Measurements from ENCODE around the gene CXXC1. TPM values are rescaled to one million over a fixed set of nuclear protein-coding genes. Genes with fewer than 3 reads are reported as not detected.
"Not testable (repeated sequence)": the region's sequence is repeated elsewhere in the genome, so short reads cannot be mapped to it uniquely, and the experiment has no call there.

The CXXC1 gene
- polyA plus RNA-seq, 1 donor (not counting 4 experiments of a cell fraction or from before 2014, with no cell fraction given) = 33.6 TPM

- Histone ChIP-seq H3K9ac (ENCODE audit: control insufficient read depth, extremely low read depth, insufficient read depth, low read length) (no peak overlapping the region), H3K9me3 (ENCODE audit: control insufficient read depth, low read depth, low read length) (no peaks in the 10 kb centered on the region), H4K20me1 (ENCODE audit: control insufficient read depth, extremely low read depth, insufficient read depth, low read length) (no peaks in the 10 kb centered on the region), H3K27ac (ENCODE audit: control insufficient read depth, insufficient read depth, low read length) (no peak overlapping the region), H3K4me2 (ENCODE audit: control insufficient read depth, extremely low read depth, insufficient read depth, low read depth, low read length) (no peak overlapping the region), H2AFZ (ENCODE audit: control insufficient read depth, low read length) (no peak overlapping the region), H3K4me3 (ENCODE audit: control insufficient read depth in 2 of 3, extremely low read depth in 1 of 3, insufficient read depth in 2 of 3, low read depth in 1 of 3, low read length in 3 of 3) (no peak overlapping the region), H3K36me3 (ENCODE audit: control insufficient read depth in 2 of 2, extremely low read depth in 1 of 2, insufficient read depth in 2 of 2, low read length in 2 of 2) (no peaks in the 10 kb centered on the region), H3K4me1 (ENCODE audit: control insufficient read depth, extremely low read depth, insufficient read depth, low read length) (no peaks in the 10 kb centered on the region), H3K27me3 (ENCODE audit: control insufficient read depth, extremely low read depth, insufficient read depth, low read length) (no peaks in the 10 kb centered on the region), H3K79me2 (ENCODE audit: control insufficient read depth, insufficient read depth, low read length) (no peaks in the 10 kb centered on the region), H3K9me1 (ENCODE audit: control insufficient read depth, extremely low read depth, insufficient read depth, low read length) (no peaks in the 10 kb centered on the region)
- DNase-seq (ENCODE audit: low read depth, low spot score) = no peak
- TF ChIP-seq EZH2 (IDR thresholded peaks at IDR 0.05; ENCODE audit: low read length) = no peak
- TF ChIP-seq CTCF (optimal IDR thresholded peaks at IDR 0.05 in 1 of 3, IDR thresholded peaks at IDR 0.05 in 1 of 3, conservative IDR thresholded peaks at IDR 0.05 in 1 of 3; ENCODE audit: extremely low read depth in 1 of 3, insufficient read depth in 2 of 3, low read length in 3 of 3) = no peak
- no peak for FAIRE-seq
- dilution Hi-C loops (cut with MboI; ENCODE audit: extremely low pct_ligation_motif_present, low sequenced_read_pairs) = no loop called here
These were observed 37.9 kb downstream of the CXXC1 start for GRCh38 chr18:50249576-50249975.

- H3K9me3 ChIP-seq (ENCODE audit: control insufficient read depth, low read depth, low read length) = no peaks in the 10 kb centered on the region
- no peak overlapping the region for H3K9ac ChIP-seq (ENCODE audit: control insufficient read depth, extremely low read depth, insufficient read depth, low read length)
- H3K79me2 ChIP-seq (ENCODE audit: control insufficient read depth, insufficient read depth, low read length) = no peaks in the 10 kb centered on the region
- H3K4me2 ChIP-seq (ENCODE audit: control insufficient read depth, extremely low read depth, insufficient read depth, low read depth, low read length) = no peak overlapping the region
- dilution Hi-C loops (cut with MboI; ENCODE audit: extremely low pct_ligation_motif_present, low sequenced_read_pairs) = no loop called here
- FAIRE-seq (no peak), DNase-seq (ENCODE audit: low read depth, low spot score) (no peak)
- no peak overlapping the region for H3K27ac ChIP-seq (ENCODE audit: control insufficient read depth, insufficient read depth, low read length)
- TF ChIP-seq CTCF (optimal IDR thresholded peaks at IDR 0.05 in 1 of 3, IDR thresholded peaks at IDR 0.05 in 1 of 3, conservative IDR thresholded peaks at IDR 0.05 in 1 of 3; ENCODE audit: extremely low read depth in 1 of 3, insufficient read depth in 2 of 3, low read length in 3 of 3) (no peak), EZH2 (IDR thresholded peaks at IDR 0.05; ENCODE audit: low read length) (no peak)
- H3K9me1 ChIP-seq (ENCODE audit: control insufficient read depth, extremely low read depth, insufficient read depth, low read length) = no peaks in the 10 kb centered on the region
- H4K20me1 ChIP-seq (ENCODE audit: control insufficient read depth, extremely low read depth, insufficient read depth, low read length) = no peaks in the 10 kb centered on the region
- no peaks in the 10 kb centered on the region for H3K4me1 ChIP-seq (ENCODE audit: control insufficient read depth, extremely low read depth, insufficient read depth, low read length)
- no peaks in the 10 kb centered on the region for H3K36me3 ChIP-seq (ENCODE audit: control insufficient read depth in 2 of 2, extremely low read depth in 1 of 2, insufficient read depth in 2 of 2, low read length in 2 of 2)
- no peak overlapping the region for H3K4me3 ChIP-seq (ENCODE audit: control insufficient read depth in 2 of 3, extremely low read depth in 1 of 3, insufficient read depth in 2 of 3, low read depth in 1 of 3, low read length in 3 of 3)
- H3K27me3 ChIP-seq (ENCODE audit: control insufficient read depth, extremely low read depth, insufficient read depth, low read length) = no peaks in the 10 kb centered on the region
- H2AFZ ChIP-seq (ENCODE audit: control insufficient read depth, low read length) = no peak overlapping the region
These were observed 39.9 kb downstream of the CXXC1 start for GRCh38 chr18:50247561-50247960.

- dilution Hi-C loops (cut with MboI; ENCODE audit: extremely low pct_ligation_motif_present, low sequenced_read_pairs); H3K27me3 ChIP-seq (ENCODE audit: control insufficient read depth, extremely low read depth, insufficient read depth, low read length); H3K36me3 ChIP-seq (ENCODE audit: control insufficient read depth in 2 of 2, extremely low read depth in 1 of 2, insufficient read depth in 2 of 2, low read length in 2 of 2); H3K4me1 ChIP-seq (ENCODE audit: control insufficient read depth, extremely low read depth, insufficient read depth, low read length); H3K9ac ChIP-seq (ENCODE audit: control insufficient read depth, extremely low read depth, insufficient read depth, low read length); H3K9me1 ChIP-seq (ENCODE audit: control insufficient read depth, extremely low read depth, insufficient read depth, low read length); H2AFZ ChIP-seq (ENCODE audit: control insufficient read depth, low read length); FAIRE-seq; H3K27ac ChIP-seq (ENCODE audit: control insufficient read depth, insufficient read depth, low read length); H4K20me1 ChIP-seq (ENCODE audit: control insufficient read depth, extremely low read depth, insufficient read depth, low read length); H3K9me3 ChIP-seq (ENCODE audit: control insufficient read depth, low read depth, low read length); H3K4me3 ChIP-seq (ENCODE audit: control insufficient read depth in 2 of 3, extremely low read depth in 1 of 3, insufficient read depth in 2 of 3, low read depth in 1 of 3, low read length in 3 of 3); H3K4me2 ChIP-seq (ENCODE audit: control insufficient read depth, extremely low read depth, insufficient read depth, low read depth, low read length); H3K79me2 ChIP-seq (ENCODE audit: control insufficient read depth, insufficient read depth, low read length); DNase-seq (ENCODE audit: low read depth, low spot score): not testable (repeated sequence)
These were observed 45.7 kb downstream of the CXXC1 start for GRCh38 chr18:50241768-50242167.

Measured in keratinocyte (primary cell).